ENCODE results near the gene HIVEP3. TPM values are rescaled to one million over a fixed set of nuclear protein-coding genes. Genes with fewer than 3 reads are reported as not detected.
A peak's percentile ranks its signal among the peaks of the same experiment; 100 is the strongest.

The HIVEP3 gene
- total and polyA plus RNA-seq, 2 donors (not counting 1 experiment from before 2014, with no cell fraction given) = 2.0 to 5.1 TPM

DNA sequence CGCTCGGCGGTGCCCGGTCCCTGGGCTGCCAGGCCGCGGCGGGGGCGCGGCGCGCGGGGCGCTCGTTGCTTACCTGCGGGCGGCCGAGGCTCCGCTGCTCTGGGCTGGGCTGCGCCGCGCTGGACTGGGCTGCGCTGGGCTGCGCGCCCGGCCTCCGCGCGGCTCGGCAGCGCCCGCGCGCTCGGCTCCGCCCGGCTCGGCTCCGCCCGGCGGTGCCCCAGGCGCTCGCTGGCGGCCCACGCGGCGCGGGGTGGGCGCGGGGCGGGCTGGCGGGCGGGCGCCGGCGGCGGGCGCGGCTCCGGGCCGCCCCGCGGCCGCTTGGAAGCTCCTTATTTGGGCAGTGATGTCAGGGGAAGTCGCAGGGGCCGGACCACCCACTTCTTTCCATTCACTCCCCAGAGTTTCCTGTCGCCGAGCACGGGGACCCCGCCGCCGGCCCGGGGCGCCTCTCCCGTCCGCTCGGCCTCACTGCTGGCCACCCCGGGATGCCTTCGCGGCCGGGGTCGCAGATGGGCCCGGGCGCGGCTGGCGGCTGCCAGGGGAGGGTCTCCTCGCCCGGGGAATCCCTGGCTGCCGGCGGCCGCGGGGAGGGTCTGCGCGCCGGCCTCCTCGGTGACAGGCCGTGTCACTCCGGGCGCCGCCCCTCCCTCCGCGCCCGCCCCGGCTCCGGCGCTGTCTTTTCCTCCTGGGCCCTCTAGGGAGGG, 256.5 kb downstream of the HIVEP3 start:
- peak overlapping the region in 4 of 5 experiments; percentile 43 to 88 (median 67) for H3K4me3 ChIP-seq (ENCODE audit: control extremely low read depth in 1 of 5, extremely low read depth in 1 of 5, insufficient read depth in 1 of 5, low read depth in 2 of 5, low read length in 4 of 5)
- no peaks in the 10 kb centered on the region for H4K20me1 ChIP-seq (ENCODE audit: control insufficient read depth, insufficient read depth, low read length, poor library complexity, severe bottlenecking)
- peaks cover 44 to 79% of the 10 kb centered on the region in 2 donors for H3K4me1 ChIP-seq (ENCODE audit: control insufficient read depth in 2 of 2, insufficient read depth in 2 of 2, low read length in 2 of 2)
- Mint-ChIP-seq H3K9me3 (ENCODE audit: insufficient read depth) (no peaks in the 10 kb centered on the region), H3K4me1 (peaks cover 79% of the 10 kb centered on the region), H3K4me3 (peak overlapping the region; percentile 70), H3K27ac (peak overlapping the region; percentile 80), H3K27me3 (no peaks in the 10 kb centered on the region)
- TF ChIP-seq CTCF (IDR thresholded peaks at IDR 0.05) = no peak
- TF ChIP-seq EZH2 (IDR thresholded peaks at IDR 0.05; ENCODE audit: borderline replicate concordance, insufficient read depth, low read depth, low read length, poor library complexity, severe bottlenecking) = no peak
- CTCF ChIA-PET = interaction anchor here (1.5 to 2.8 kb wide), 2 partner anchors 11 to 86 kb away, joined by 3 to 9 read pairs; no protein-coding TSS in a partner anchor
- peak; percentile 78 for ATAC-seq (ENCODE audit: low read depth)
- no peaks in the 10 kb centered on the region for H3K36me3 ChIP-seq (replicated peaks in 1 of 2; ENCODE audit: control extremely low read depth in 1 of 2, control insufficient read depth in 1 of 2, extremely low read depth in 1 of 2, insufficient read depth in 2 of 2, low read length in 1 of 2)
- H3K79me2 ChIP-seq (ENCODE audit: control insufficient read depth, insufficient read depth, low read length) = peaks cover 34% of the 10 kb centered on the region
- H3K4me2 ChIP-seq (replicated peaks; ENCODE audit: low read depth, low read length, poor library complexity, severe bottlenecking) = peak overlapping the region; percentile 98
- DNase-seq = peak; percentile 86
- H3K9ac ChIP-seq (ENCODE audit: low read length) = peak overlapping the region; percentile 75
- H2AFZ ChIP-seq (ENCODE audit: insufficient read depth, low read depth, low read length, poor library complexity, severe bottlenecking) = peak overlapping the region; percentile 67
- under 1% methylated on average over 105 of the region's 105 CpGs for WGBS (ENCODE audit: insufficient coverage)
- H3K27me3 ChIP-seq (replicated peaks in 1 of 4; ENCODE audit: control extremely low read depth in 1 of 4, control insufficient read depth in 3 of 4, insufficient read depth in 4 of 4, low read length in 3 of 4) = no peaks in the 10 kb centered on the region
- POLR2A ChIA-PET = interaction anchor here (1.3 kb wide), 1 partner anchor 65 kb away, joined by 4 read pairs; no protein-coding TSS in a partner anchor
- no peaks in the 10 kb centered on the region for H3K9me3 ChIP-seq (ENCODE audit: control extremely low read depth in 1 of 3, control insufficient read depth in 2 of 3, insufficient read depth in 1 of 3, low read length in 2 of 3)
- H3K27ac ChIP-seq (ENCODE audit: low read length in 2 of 2) = peak overlapping the region; percentile 69 to 87
- intact Hi-C loops (cut with micrococcal nuclease) = loop anchor here (1.0 to 10.0 kb wide), 8 partner anchors 11 to 373 kb away; no protein-coding TSS in a partner anchor
